Effector memory CD4-positive, alpha-beta T cell (primary cell): ENCODE measurements around the gene ACSM3.

Experiments
- DNase-seq, 3 donors: peaks; one replicate each; pipeline ENCODE4 v3.0.0-alpha.2; 2020
- H3K27ac ChIP-seq: 2 replicates; pipeline ENCODE4 v1.7.0; 2013; ENCODE audit warnings: mild to moderate bottlenecking, low read length, moderate library complexity; ENCODE audit not compliant: insufficient read depth, poor library complexity, severe bottlenecking
- H3K27me3 ChIP-seq: replicated peaks from 2 replicates; pipeline ENCODE4 v1.7.0; 2013; ENCODE audit warnings: mild to moderate bottlenecking, low read length; ENCODE audit not compliant: insufficient read depth, control insufficient read depth, poor library complexity, severe bottlenecking
- H3K36me3 ChIP-seq: 2 replicates; pipeline ENCODE4 v1.7.0; 2013; ENCODE audit warnings: mild to moderate bottlenecking, low read length, moderate library complexity; ENCODE audit not compliant: control insufficient read depth, insufficient read depth
- H3K4me1 ChIP-seq: 2 replicates; pipeline ENCODE4 v1.7.0; 2013; ENCODE audit warnings: low read length, mild to moderate bottlenecking; ENCODE audit not compliant: control insufficient read depth, insufficient read depth, poor library complexity, severe bottlenecking
- H3K4me3 ChIP-seq: 2 replicates; pipeline ENCODE4 v1.7.0; 2013; ENCODE audit warnings: low read length, low read depth, mild to moderate bottlenecking; ENCODE audit not compliant: insufficient read depth, poor library complexity, severe bottlenecking
- H3K9me3 ChIP-seq: 2 replicates; pipeline ENCODE4 v1.7.0; 2013; ENCODE audit warnings: mild to moderate bottlenecking, low read length, moderate library complexity; ENCODE audit not compliant: control insufficient read depth

ACSM3 gene

GRCh38 chr16:20818929-20819585, 55.2 kb downstream of the ACSM3 start:
- no peaks in the 10 kb centered on the region for H3K4me1 ChIP-seq
- H3K4me3 ChIP-seq, result no peak overlapping the region
- no peak overlapping the region for H3K27ac ChIP-seq
- no peaks in the 10 kb centered on the region for H3K27me3 ChIP-seq
- no peaks in the 10 kb centered on the region for H3K36me3 ChIP-seq
- DNase-seq, result no peak
- no peaks in the 10 kb centered on the region for H3K9me3 ChIP-seq

GRCh38 chr16:20821682-20822081, 57.9 kb downstream of the ACSM3 start:
- Histone ChIP-seq H3K4me3 (no peak overlapping the region), H3K4me1 (no peaks in the 10 kb centered on the region), H3K36me3 (no peaks in the 10 kb centered on the region), H3K27me3 (no peaks in the 10 kb centered on the region), H3K9me3 (no peaks in the 10 kb centered on the region), H3K27ac (no peak overlapping the region)
- DNase-seq, result no peak

GRCh38 chr16:20822521-20823325, 58.9 kb downstream of the ACSM3 start:
- Histone ChIP-seq H3K27ac (no peak overlapping the region), H3K4me1 (no peaks in the 10 kb centered on the region), H3K36me3 (no peaks in the 10 kb centered on the region), H3K27me3 (no peaks in the 10 kb centered on the region), H3K4me3 (no peak overlapping the region), H3K9me3 (no peaks in the 10 kb centered on the region)
- no peak for DNase-seq

- Histone ChIP-seq H3K27me3 (no peaks in the 10 kb centered on the region), H3K36me3 (no peaks in the 10 kb centered on the region), H3K4me1 (no peaks in the 10 kb centered on the region), H3K4me3 (no peak overlapping the region), H3K27ac (no peak overlapping the region), H3K9me3 (no peaks in the 10 kb centered on the region)
- DNase-seq, result no peak
Observed at GRCh38 chr16:20826039-20826566, 62.3 kb downstream of the ACSM3 start.

- H3K9me3 ChIP-seq, result no peaks in the 10 kb centered on the region
- no peak for DNase-seq
- no peaks in the 10 kb centered on the region for H3K36me3 ChIP-seq
- no peaks in the 10 kb centered on the region for H3K4me1 ChIP-seq
- H3K27ac ChIP-seq, result no peak overlapping the region
- no peaks in the 10 kb centered on the region for H3K27me3 ChIP-seq
- no peak overlapping the region for H3K4me3 ChIP-seq
Observed at GRCh38 chr16:20829536-20829935, 65.7 kb downstream of the ACSM3 start.

GRCh38 chr16:20830372-20830771, 66.6 kb downstream of the ACSM3 start:
- H3K36me3 ChIP-seq, result no peaks in the 10 kb centered on the region
- no peak overlapping the region for H3K27ac ChIP-seq
- H3K4me3 ChIP-seq, result no peak overlapping the region
- DNase-seq, result no peak
- no peaks in the 10 kb centered on the region for H3K4me1 ChIP-seq
- H3K27me3 ChIP-seq, result no peaks in the 10 kb centered on the region
- no peaks in the 10 kb centered on the region for H3K9me3 ChIP-seq

- no peak for DNase-seq
- no peaks in the 10 kb centered on the region for H3K4me1 ChIP-seq
- H3K27me3 ChIP-seq, result no peaks in the 10 kb centered on the region
- no peak overlapping the region for H3K27ac ChIP-seq
- H3K36me3 ChIP-seq, result no peaks in the 10 kb centered on the region
- no peak overlapping the region for H3K4me3 ChIP-seq
- H3K9me3 ChIP-seq, result no peaks in the 10 kb centered on the region
Observed at GRCh38 chr16:20833086-20833485, 69.3 kb downstream of the ACSM3 start.

GRCh38 chr16:20838240-20838639, 74.4 kb downstream of the ACSM3 start:
- Histone ChIP-seq H3K36me3 (no peaks in the 10 kb centered on the region), H3K4me3 (no peak overlapping the region), H3K27ac (no peak overlapping the region), H3K27me3 (no peaks in the 10 kb centered on the region), H3K4me1 (no peaks in the 10 kb centered on the region), H3K9me3 (no peaks in the 10 kb centered on the region)
- no peak for DNase-seq

GRCh38 chr16:20839504-20839903, 75.7 kb downstream of the ACSM3 start:
- Histone ChIP-seq H3K4me1 (no peaks in the 10 kb centered on the region), H3K27ac (no peak overlapping the region), H3K9me3 (no peaks in the 10 kb centered on the region), H3K27me3 (no peaks in the 10 kb centered on the region), H3K4me3 (no peak overlapping the region), H3K36me3 (no peaks in the 10 kb centered on the region)
- DNase-seq, result no peak

GRCh38 chr16:20844054-20844453, 80.2 kb downstream of the ACSM3 start:
- Histone ChIP-seq H3K27me3 (no peaks in the 10 kb centered on the region), H3K4me3 (no peak overlapping the region), H3K36me3 (no peaks in the 10 kb centered on the region), H3K4me1 (no peaks in the 10 kb centered on the region), H3K9me3 (no peaks in the 10 kb centered on the region), H3K27ac (no peak overlapping the region)
- DNase-seq, result no peak
